Naive thymus-derived CD4-positive, alpha-beta T cell (primary cell): ENCODE results near the gene EFCAB12. TPM values are rescaled to one million over a fixed set of nuclear protein-coding genes. Genes with fewer than 3 reads are reported as not detected.

Source experiments
- ATAC-seq: fragments of 150-1000 bp; cut with Tn5 transposase; 2 replicates; pipeline ENCODE4 v1.10.0; 2021; ENCODE audit warnings: mild to moderate bottlenecking, moderate library complexity
- CTCF ChIA-PET: fragments of 350-600 bp; sonication (Branson Sonifier 250); formaldehyde crosslinking; loops from one replicate; lab custom pipeline; 2021; ENCODE audit warnings: antibody characterized with exemption; lab: Charles Lee
- POLR2A ChIA-PET: fragments of 350-600 bp; sonication (Branson Sonifier 250); formaldehyde crosslinking; loops from one replicate; lab custom pipeline; 2021; ENCODE audit warnings: antibody characterized with exemption, inconsistent platforms; lab: Charles Lee
- DNase-seq, 9 donors: peaks; one replicate each; pipeline versions ENCODE4 v3.0.0 to v3.0.0-alpha.2; 2020 to 2022; ENCODE audit warnings: mixed read lengths in 1 of 9
- H3K27ac ChIP-seq: one replicate; pipeline ENCODE4 v1.7.0; 2013; ENCODE audit warnings: mild to moderate bottlenecking, low read depth, low read length, moderate library complexity
- H3K27me3 ChIP-seq, 2 donors: one replicate each; pipeline ENCODE4 v1.7.0; 2013; ENCODE audit warnings: low read length in 2 of 2, mild to moderate bottlenecking in 2 of 2, moderate library complexity in 2 of 2; ENCODE audit not compliant: control insufficient read depth in 2 of 2, insufficient read depth in 2 of 2
- H3K36me3 ChIP-seq, 3 experiments: 1 replicate in 2 of 3; 2 replicates in 1 of 3; pipeline ENCODE4 v1.7.0; 2013; ENCODE audit warnings: low read length in 3 of 3, mild to moderate bottlenecking in 3 of 3, moderate library complexity in 1 of 3; ENCODE audit not compliant: insufficient read depth in 3 of 3, control insufficient read depth in 2 of 3
- H3K4me1 ChIP-seq, 2 donors: one replicate each; pipeline ENCODE4 v1.7.0; 2013; ENCODE audit warnings: low read length in 2 of 2, mild to moderate bottlenecking in 2 of 2, moderate library complexity in 1 of 2; ENCODE audit not compliant: control insufficient read depth in 2 of 2, insufficient read depth in 2 of 2
- H3K4me3 ChIP-seq: 2 replicates; pipeline ENCODE4 v1.7.0; 2013; ENCODE audit warnings: mild to moderate bottlenecking, low read length
- H3K9me3 ChIP-seq, 3 experiments: 1 replicate in 2 of 3; 2 replicates in 1 of 3; pipeline ENCODE4 v1.7.0; 2013; ENCODE audit warnings: low read length in 3 of 3; ENCODE audit not compliant: control insufficient read depth in 2 of 3
- H3K27ac Mint-ChIP-seq, 9 donors: one replicate each; pipeline ENCODE4 v1.8.0; 2020 to 2022; ENCODE audit warnings: mixed read lengths in 9 of 9, mild to moderate bottlenecking in 8 of 9, moderate library complexity in 5 of 9, inconsistent platforms in 2 of 9
- H3K27me3 Mint-ChIP-seq, 5 donors: one replicate each; pipeline ENCODE4 v1.8.0; 2021 to 2022; ENCODE audit warnings: mixed read lengths in 5 of 5, mild to moderate bottlenecking in 1 of 5
- H3K36me3 Mint-ChIP-seq, 5 donors: one replicate each; pipeline ENCODE4 v1.8.0; 2020 to 2022; ENCODE audit warnings: mixed read lengths in 5 of 5, mild to moderate bottlenecking in 3 of 5, inconsistent platforms in 1 of 5
- H3K4me1 Mint-ChIP-seq, 7 donors: one replicate each; pipeline ENCODE4 v1.8.0; 2020 to 2022; ENCODE audit warnings: mixed read lengths in 7 of 7, mild to moderate bottlenecking in 3 of 7, inconsistent platforms in 1 of 7
- H3K4me3 Mint-ChIP-seq, 10 donors: one replicate each; pipeline ENCODE4 v1.8.0; 2020 to 2022; ENCODE audit warnings: mild to moderate bottlenecking in 10 of 10, mixed read lengths in 10 of 10, moderate library complexity in 6 of 10, inconsistent platforms in 2 of 10
- H3K9me3 Mint-ChIP-seq, 11 donors: one replicate each; pipeline ENCODE4 v1.8.0; 2020 to 2022; ENCODE audit warnings: mixed read lengths in 11 of 11, mild to moderate bottlenecking in 4 of 11, inconsistent platforms in 1 of 11, moderate library complexity in 1 of 11
- intact Hi-C, 2 donors: fragments of 100-400 bp; cut with micrococcal nuclease; formaldehyde crosslinking; loops; one replicate each; pipeline ENCODE4 v1.15.1; 2023
- polyA plus RNA-seq, 2 donors: library from polyadenylated mRNA; unstranded; fragments of 300-500 nt; fragmentation: Illumina TruSeq; gene quantifications; one replicate each; pipeline ENCODE4 v1.2.3, GENCODE V29; 2021
- total RNA-seq, 6 experiments: library from RNA in 5 of 6; stranded (reverse) in 5 of 6; gene quantifications; 1 replicate in 5 of 6; 2 replicates in 1 of 6; pipeline ENCODE4 v1.2.3 and lab custom pipeline; 2021 to 2026

Gene EFCAB12
- total and polyA plus RNA-seq, 7 experiments from 2014 or later = 0.31 to 2.7 (median 2.1) TPM; not detected in 1

DNA sequence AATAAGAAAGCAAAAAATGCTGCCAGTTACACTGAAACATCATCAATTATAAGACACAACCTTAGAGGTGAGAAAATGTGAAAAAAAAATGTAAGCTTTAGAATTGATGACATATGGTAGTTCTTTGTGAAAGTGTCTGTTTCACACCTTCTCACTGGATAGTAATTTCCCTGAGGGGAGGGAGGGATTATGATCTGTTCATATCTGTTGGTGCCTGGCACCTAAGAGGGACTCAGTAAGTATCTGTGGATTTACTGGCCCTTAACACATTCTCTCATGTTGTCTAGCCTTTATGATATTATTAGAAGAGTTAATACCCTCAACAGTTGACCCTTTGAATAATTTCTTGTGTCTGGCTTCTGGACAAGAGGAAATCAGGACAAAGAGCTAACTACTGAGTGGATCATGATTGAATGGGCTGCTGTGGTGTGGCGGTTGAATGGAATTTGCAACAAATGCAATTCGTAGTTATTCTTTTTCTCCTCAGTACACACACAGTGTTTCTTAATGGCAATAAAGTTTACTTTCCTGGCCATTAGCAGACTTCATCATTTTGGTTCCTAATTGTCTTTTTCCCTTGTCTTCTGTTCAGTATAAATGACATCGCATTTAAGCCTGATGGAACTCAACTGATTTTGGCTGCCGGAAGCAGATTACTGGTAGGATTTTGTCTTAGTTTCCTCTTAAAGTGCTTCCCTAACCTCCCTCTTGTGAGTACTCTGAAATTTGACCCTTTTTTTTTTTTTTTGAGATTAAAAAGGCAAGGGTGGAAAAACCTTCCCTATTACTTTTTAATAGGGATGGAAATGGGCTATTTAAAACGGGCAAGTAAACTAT lies 21.1 kb upstream of the EFCAB12 start:
- CTCF ChIA-PET = no interaction called here
- Mint-ChIP-seq H3K27ac (peak overlapping the region in 6 of 9 donors; percentile 9 to 94 (median 91)), H3K4me3 (peak overlapping the region in 1 of 10 donors; percentile 41), H3K27me3 (no peaks in the 10 kb centered on the region), H3K4me1 (peaks cover 0 to 14% (median 13%) of the 10 kb centered on the region in 7 donors), H3K36me3 (peaks cover 5 to 23% (median 20%) of the 10 kb centered on the region in 5 donors), H3K9me3 (no peaks in the 10 kb centered on the region)
- DNase-seq = no peak
- no peak for ATAC-seq
- no peaks in the 10 kb centered on the region for H3K27me3 ChIP-seq
- intact Hi-C loops = loop anchor here in 1 of 2 donors (1.0 kb wide), 1 partner anchor 9 kb away; the partner anchor contains the start of gene IFT122
- no peaks in the 10 kb centered on the region for H3K9me3 ChIP-seq
- H3K36me3 ChIP-seq = peaks cover 0 to 6% (median 0%) of the 10 kb centered on the region in 3 experiments
- H3K4me3 ChIP-seq = no peak overlapping the region
- H3K4me1 ChIP-seq = peaks cover 0 to 3% of the 10 kb centered on the region in 2 donors
- no peak overlapping the region for H3K27ac ChIP-seq
- POLR2A ChIA-PET = interaction anchor here (2.1 kb wide), 1 partner anchor 8 kb away, joined by 7 read pairs; no protein-coding TSS in a partner anchor

DNA sequence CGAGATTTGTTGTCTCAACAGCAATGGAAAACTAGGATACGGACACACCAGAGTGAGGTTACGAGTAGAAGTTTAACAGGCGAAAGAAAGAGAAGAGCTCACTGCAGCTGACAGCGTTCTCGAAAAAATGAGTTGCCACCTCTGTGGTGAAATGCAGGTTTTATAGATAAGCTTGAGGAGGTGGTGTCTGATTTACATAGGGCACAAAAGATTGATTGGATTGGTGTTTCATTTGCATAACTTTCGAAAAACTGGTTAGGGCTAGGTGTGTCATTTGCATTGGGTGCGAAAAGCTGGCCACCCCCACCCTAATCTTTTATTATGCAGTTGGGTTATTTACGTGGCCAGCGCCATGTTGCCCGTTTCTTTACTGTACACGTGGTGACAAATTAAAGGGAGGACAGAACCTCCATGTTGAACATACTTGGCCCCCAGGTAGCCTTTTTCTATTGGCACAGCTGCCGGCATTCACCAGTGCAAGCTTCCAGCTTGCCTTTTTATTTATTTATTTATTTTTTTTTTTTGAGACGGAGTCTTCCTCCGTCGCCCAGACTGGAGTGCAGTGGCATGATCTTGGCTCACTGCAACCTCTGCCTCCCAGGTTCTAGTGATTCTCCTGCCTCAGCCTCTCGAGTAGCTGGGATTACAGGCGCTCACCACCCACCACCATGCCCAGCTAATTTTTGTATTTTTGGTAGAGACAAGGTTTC lies 19.9 kb upstream of the EFCAB12 start:
- H3K27me3 Mint-ChIP-seq = no peaks in the 10 kb centered on the region
- Histone ChIP-seq H3K9me3 (no peaks in the 10 kb centered on the region), H3K4me1 (peaks cover 0 to 3% of the 10 kb centered on the region in 2 donors), H3K36me3 (peaks cover 0 to 3% (median 0%) of the 10 kb centered on the region in 3 experiments), H3K27ac (no peak overlapping the region), H3K4me3 (no peak overlapping the region), H3K27me3 (no peaks in the 10 kb centered on the region)
- DNase-seq = no peak
- peaks cover 0 to 21% (median 17%) of the 10 kb centered on the region in 7 donors for H3K4me1 Mint-ChIP-seq
- H3K4me3 Mint-ChIP-seq = no peak overlapping the region
- H3K36me3 Mint-ChIP-seq = peaks cover 4 to 19% (median 16%) of the 10 kb centered on the region in 5 donors
- ChIA-PET CTCF (no interaction called here), POLR2A (interaction anchor here (0.7 to 0.8 kb wide), 2 partner anchors 20 to 135 kb away, joined by 3 to 4 read pairs; no protein-coding TSS in a partner anchor)
- H3K9me3 Mint-ChIP-seq = no peaks in the 10 kb centered on the region
- intact Hi-C loops = no loop called here
- no peak for ATAC-seq
- H3K27ac Mint-ChIP-seq = peak overlapping the region in 1 of 9 donors; percentile 31

DNA sequence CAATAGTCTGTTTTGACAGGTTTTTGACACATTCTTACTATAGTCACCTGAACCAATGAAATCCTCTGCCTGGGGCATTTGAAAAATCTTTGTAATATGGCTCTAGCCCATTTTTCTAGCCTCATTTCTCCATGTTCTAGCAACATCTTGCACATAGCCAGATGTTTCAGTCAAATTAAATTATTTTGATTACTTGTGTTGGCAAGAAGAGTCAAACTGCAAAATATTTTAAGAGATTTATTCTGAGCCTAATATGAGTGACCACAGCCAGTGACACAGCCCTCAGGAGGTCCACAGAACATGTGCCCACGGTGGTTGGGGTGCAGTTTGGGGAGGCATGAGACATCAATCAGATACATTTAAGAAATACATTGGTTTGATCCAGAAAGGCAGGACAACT lies 18.5 kb upstream of the EFCAB12 start:
- intact Hi-C loops = no loop called here
- H3K27me3 Mint-ChIP-seq = no peaks in the 10 kb centered on the region

DNA sequence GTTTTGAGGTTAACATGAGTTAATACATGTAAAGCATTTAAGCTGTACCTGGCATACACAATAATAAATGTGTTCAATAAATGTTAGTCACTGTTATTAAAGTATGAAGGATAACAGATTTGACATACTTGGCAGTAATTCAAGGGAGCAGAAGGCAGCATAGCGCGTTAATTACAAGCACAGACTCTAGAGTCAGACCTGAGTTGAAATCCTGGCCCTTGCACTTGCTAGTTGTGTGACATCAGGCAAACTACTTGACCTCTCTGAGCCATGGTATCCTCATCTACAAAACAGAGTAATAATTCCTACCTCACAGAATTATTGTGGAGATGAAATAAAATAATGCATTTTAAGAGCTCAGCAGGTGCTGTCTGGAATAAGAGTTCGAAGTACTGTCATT lies 17.0 kb upstream of the EFCAB12 start:
- ChIA-PET POLR2A (interaction anchor here (1.0 to 1.2 kb wide), 2 partner anchors 13 to 129 kb away, joined by 3 read pairs; a partner anchor contains a TSS), CTCF (no interaction called here)
- no peak for ATAC-seq
- H3K4me3 ChIP-seq = no peak overlapping the region
- no peaks in the 10 kb centered on the region for H3K36me3 ChIP-seq
- no peaks in the 10 kb centered on the region for H3K27me3 ChIP-seq
- intact Hi-C loops = no loop called here
- Mint-ChIP-seq H3K27me3 (no peaks in the 10 kb centered on the region), H3K9me3 (no peaks in the 10 kb centered on the region), H3K4me3 (no peak overlapping the region), H3K27ac (peak overlapping the region in 1 of 9 donors; percentile 31), H3K4me1 (peaks cover 23 to 49% (median 40%) of the 10 kb centered on the region in 7 donors), H3K36me3 (peaks cover 0 to 6% (median 0%) of the 10 kb centered on the region in 5 donors)
- no peaks in the 10 kb centered on the region for H3K9me3 ChIP-seq
- DNase-seq = no peak
- H3K4me1 ChIP-seq = peaks cover 9 to 26% of the 10 kb centered on the region in 2 donors
- no peak overlapping the region for H3K27ac ChIP-seq

More for the DNA sequence above, 18.5 kb upstream of the EFCAB12 start:
- CTCF ChIA-PET = no interaction called here
- Mint-ChIP-seq H3K9me3 (no peaks in the 10 kb centered on the region), H3K4me3 (peak overlapping the region in 1 of 10 donors; percentile 41), H3K4me1 (peaks cover 12 to 35% (median 31%) of the 10 kb centered on the region in 7 donors), H3K36me3 (peaks cover 0 to 7% (median 2%) of the 10 kb centered on the region in 5 donors), H3K27ac (peak overlapping the region in 1 of 9 donors; percentile 38)
- POLR2A ChIA-PET = no interaction called here
- DNase-seq = no peak
- Histone ChIP-seq H3K27ac (no peak overlapping the region), H3K27me3 (no peaks in the 10 kb centered on the region), H3K9me3 (no peaks in the 10 kb centered on the region), H3K36me3 (no peaks in the 10 kb centered on the region), H3K4me3 (no peak overlapping the region), H3K4me1 (peaks cover 0 to 12% of the 10 kb centered on the region in 2 donors)
- ATAC-seq = no peak

DNA sequence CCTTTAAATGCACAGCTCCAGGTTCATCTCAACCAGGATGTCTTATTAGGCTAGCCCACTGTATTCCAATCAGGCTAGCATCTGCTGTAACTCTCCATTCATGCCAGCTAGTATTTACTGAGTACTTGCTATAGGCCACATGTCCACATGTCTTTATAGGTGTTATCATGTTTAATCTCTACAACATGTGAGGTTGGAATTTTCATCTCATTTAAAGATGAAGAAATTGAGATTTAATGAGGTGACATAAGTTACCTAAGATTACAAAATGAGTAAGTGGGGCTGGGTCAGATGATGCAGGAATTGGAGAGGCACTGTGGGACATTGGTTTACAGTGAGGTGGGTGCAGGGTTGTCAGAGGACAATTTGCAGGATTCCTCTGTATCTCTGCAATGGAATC lies 14.5 kb upstream of the EFCAB12 start:
- intact Hi-C loops = loop anchor here (5.0 kb wide), 4 partner anchors 321 to 1321 kb away; partner anchors contain the start of genes PIK3R4 (in 1 of the 2), RAB43 (in 1 of the 2) and RUVBL1 (in 1 of the 2)
- ATAC-seq = no peak
- H3K4me3 Mint-ChIP-seq = peak overlapping the region in 6 of 10 donors; percentile 10 to 93 (median 32)
- no peaks in the 10 kb centered on the region for H3K27me3 Mint-ChIP-seq
- ChIA-PET POLR2A (interaction anchor here (0.6 to 4.4 kb wide), 3 partner anchors 10 to 691 kb away, joined by 3 to 37 read pairs (median 4); a partner anchor contains a TSS), CTCF (no interaction called here)
- peaks cover under 1 to 5% (median 1%) of the 10 kb centered on the region in 5 donors for H3K36me3 Mint-ChIP-seq
- no peaks in the 10 kb centered on the region for H3K27me3 ChIP-seq
- no peak for DNase-seq
- H3K27ac Mint-ChIP-seq = peak overlapping the region; percentile 18 to 99 (median 96)
- peaks cover 0 to 6% (median 0%) of the 10 kb centered on the region in 3 experiments for H3K36me3 ChIP-seq
- no peak overlapping the region for H3K4me3 ChIP-seq
- H3K9me3 Mint-ChIP-seq = peaks cover 0 to 4% (median 0%) of the 10 kb centered on the region in 11 donors
- H3K9me3 ChIP-seq = no peaks in the 10 kb centered on the region
- H3K4me1 Mint-ChIP-seq = peaks cover 27 to 59% (median 46%) of the 10 kb centered on the region in 7 donors
- H3K4me1 ChIP-seq = peaks cover 19 to 31% of the 10 kb centered on the region in 2 donors
- peak overlapping the region; percentile 95 for H3K27ac ChIP-seq

DNA sequence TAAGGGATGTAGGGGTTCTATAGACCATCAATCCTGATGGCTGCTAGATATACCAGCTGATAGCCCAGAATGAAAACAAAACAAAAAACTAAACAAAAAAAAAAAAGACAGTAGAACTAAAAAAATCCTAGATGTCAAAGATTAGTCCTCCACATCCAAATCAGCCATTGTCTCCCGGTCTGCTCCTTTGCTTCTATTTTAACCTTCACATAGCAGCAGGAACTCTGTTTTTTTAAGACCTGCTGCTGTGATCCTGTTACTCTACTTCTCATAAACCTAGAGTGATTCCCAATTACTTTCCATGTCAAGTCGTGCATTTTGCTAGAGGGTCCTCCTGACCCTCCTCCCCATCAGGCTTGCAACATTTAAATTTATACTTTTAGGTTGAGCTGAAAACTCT lies 14.1 kb upstream of the EFCAB12 start:
- ATAC-seq = no peak
- peak overlapping the region; percentile 95 for H3K27ac ChIP-seq
- H3K4me3 ChIP-seq = no peak overlapping the region
- peaks cover 0 to 4% (median 0%) of the 10 kb centered on the region in 11 donors for H3K9me3 Mint-ChIP-seq
- no peaks in the 10 kb centered on the region for H3K27me3 ChIP-seq
- H3K9me3 ChIP-seq = no peaks in the 10 kb centered on the region
- H3K4me1 Mint-ChIP-seq = peaks cover 32 to 64% (median 50%) of the 10 kb centered on the region in 7 donors
- no peak for DNase-seq
- H3K4me1 ChIP-seq = peaks cover 19 to 31% of the 10 kb centered on the region in 2 donors
- H3K36me3 ChIP-seq = peaks cover 0 to 10% (median 0%) of the 10 kb centered on the region in 3 experiments
- peak overlapping the region in 7 of 10 donors; percentile 14 to 93 (median 43) for H3K4me3 Mint-ChIP-seq
- intact Hi-C loops = loop anchor here (5.0 kb wide), 4 partner anchors 320 to 1320 kb away; partner anchors contain the start of genes PIK3R4 (in 1 of the 2), RAB43 (in 1 of the 2) and RUVBL1 (in 1 of the 2)
- POLR2A ChIA-PET = interaction anchor here (0.6 to 5.1 kb wide), 4 partner anchors 10 to 690 kb away, joined by 3 to 66 read pairs (median 20); partner anchors contain the start of gene EFCAB12
- peak overlapping the region; percentile 18 to 99 (median 96) for H3K27ac Mint-ChIP-seq
- no peaks in the 10 kb centered on the region for H3K27me3 Mint-ChIP-seq
- CTCF ChIA-PET = no interaction called here
- peaks cover 5 to 9% (median 6%) of the 10 kb centered on the region in 5 donors for H3K36me3 Mint-ChIP-seq
